PC-3 (cell line): Measurements from ENCODE around the gene MARCHF9. TPM values are rescaled to one million over a fixed set of nuclear protein-coding genes. Genes with fewer than 3 reads are reported as not detected.
A peak's percentile ranks its signal among the peaks of the same experiment; 100 is the strongest.

Experiments used
- ATAC-seq: fragments of 200-7000 bp; cut with Tn5 transposase; 2 replicates; pipeline ENCODE4 v1.9.1; 2020; ENCODE audit warnings: mild to moderate bottlenecking, moderate library complexity
- BruUV-seq: library from RNA; stranded (reverse); fragments of 400-500 nt; replicated peaks from 2 replicates; lab custom pipeline; 2021; lab: Mats Ljungman, UMichigan
- CTCF ChIA-PET: fragments of 300-600 bp; sonication (Branson Sonifier 250); formaldehyde crosslinking; loops from one replicate; lab custom pipeline; 2022; ENCODE audit warnings: antibody characterized with exemption; lab: Charles Lee
- POLR2A ChIA-PET: fragments of 300-600 bp; sonication (Branson Sonifier 250); formaldehyde crosslinking; loops from one replicate; lab custom pipeline; 2022; ENCODE audit warnings: antibody characterized with exemption; ENCODE audit not compliant: unreplicated experiment; lab: Charles Lee
- DNase-seq: peaks from one replicate; pipeline ENCODE4 v3.0.0-alpha.2; 2015
- H2AFZ ChIP-seq: fragments of 300-600 bp; sonication (generic); 2 replicates; pipeline ENCODE4 v1.6.0; 2016; ENCODE audit warnings: antibody characterized with exemption, low read length
- H3F3A ChIP-seq: fragments of 300-600 bp; sonication (generic); one replicate; pipeline ENCODE4 v1.6.0; 2017; ENCODE audit warnings: antibody characterized with exemption, low read length, control low read depth, mild to moderate bottlenecking; ENCODE audit not compliant: unreplicated experiment
- H3K27ac ChIP-seq: fragments of 300-600 bp; sonication (generic); 2 replicates; pipeline ENCODE4 v1.5.1; 2016; ENCODE audit warnings: mild to moderate bottlenecking, low read length
- H3K27me3 ChIP-seq: fragments of 300-600 bp; sonication (generic); 2 replicates; pipeline ENCODE4 v1.6.1; 2016; ENCODE audit warnings: low read length, mixed read lengths
- H3K36me3 ChIP-seq: fragments of 300-600 bp; sonication (generic); 2 replicates; pipeline ENCODE4 v1.6.1; 2016; ENCODE audit warnings: low read depth, mixed run types, low read length, mixed read lengths
- H3K4me1 ChIP-seq: fragments of 300-600 bp; sonication (generic); 2 replicates; pipeline ENCODE4 v1.5.1; 2016; ENCODE audit warnings: low read length; ENCODE audit not compliant: insufficient read depth
- H3K4me2 ChIP-seq: fragments of 300-600 bp; sonication (generic); 2 replicates; pipeline ENCODE4 v1.6.0; 2016; ENCODE audit warnings: low read length
- H3K4me3 ChIP-seq: fragments of 300-600 bp; sonication (generic); 2 replicates; pipeline ENCODE4 v1.5.1; 2016; ENCODE audit warnings: mild to moderate bottlenecking, low read length, mixed read lengths
- H3K79me2 ChIP-seq: fragments of 300-600 bp; sonication (generic); 2 replicates; pipeline ENCODE4 v1.6.1; 2017; ENCODE audit warnings: low read length, mixed read lengths
- H3K9ac ChIP-seq: fragments of 300-600 bp; sonication (generic); 2 replicates; pipeline ENCODE4 v1.6.0; 2016; ENCODE audit warnings: mild to moderate bottlenecking, low read length
- H3K9me2 ChIP-seq: fragments of 300-600 bp; sonication (generic); replicated peaks from 2 replicates; pipeline ENCODE4 v1.6.1; 2016; ENCODE audit warnings: mixed run types, low read length, mixed read lengths
- H3K9me3 ChIP-seq: fragments of 300-600 bp; sonication (generic); 2 replicates; pipeline ENCODE4 v1.6.1; 2016; ENCODE audit warnings: low read length, mixed read lengths
- H4K20me1 ChIP-seq: fragments of 300-600 bp; sonication (generic); 2 replicates; pipeline ENCODE4 v1.6.1; 2016; ENCODE audit warnings: low read length, mixed read lengths
- EZH2 ChIP-seq: fragments of 300-600 bp; sonication (generic); IDR thresholded peaks from one replicate; pipeline ENCODE4 v1.6.1; 2017; ENCODE audit warnings: antibody characterized with exemption, mild to moderate bottlenecking, low read length; ENCODE audit not compliant: unreplicated experiment
- EZH2phosphoT487 ChIP-seq: fragments of 300-600 bp; sonication (generic); IDR thresholded peaks from 2 replicates; pipeline ENCODE4 v1.6.1; 2018; ENCODE audit warnings: mild to moderate bottlenecking, antibody characterized with exemption, low read length, borderline replicate concordance
- intact Hi-C: fragments of 100-400 bp; cut with micrococcal nuclease; formaldehyde crosslinking; loops from 2 replicates; pipeline ENCODE4 v1.9.0; 2023
- total RNA-seq: library from RNA; depleted of rRNA; stranded (reverse); fragments of >200 nt; gene quantifications from 2 replicates; pipeline ENCODE4 v1.2.3, GENCODE V29; 2014
- TF ChIP-seq, protein P1 (sequence below): fragments of 300-600 bp; sonication (generic); conservative IDR thresholded peaks from 2 replicates; pipeline ENCODE4 v1.5.1; 2017; ENCODE audit warnings: antibody characterized with exemption, low read depth, mild to moderate bottlenecking, low read length

Gene MARCHF9
- total RNA-seq, 1 experiment from 2014 or later: 13.4 TPM

DNA sequence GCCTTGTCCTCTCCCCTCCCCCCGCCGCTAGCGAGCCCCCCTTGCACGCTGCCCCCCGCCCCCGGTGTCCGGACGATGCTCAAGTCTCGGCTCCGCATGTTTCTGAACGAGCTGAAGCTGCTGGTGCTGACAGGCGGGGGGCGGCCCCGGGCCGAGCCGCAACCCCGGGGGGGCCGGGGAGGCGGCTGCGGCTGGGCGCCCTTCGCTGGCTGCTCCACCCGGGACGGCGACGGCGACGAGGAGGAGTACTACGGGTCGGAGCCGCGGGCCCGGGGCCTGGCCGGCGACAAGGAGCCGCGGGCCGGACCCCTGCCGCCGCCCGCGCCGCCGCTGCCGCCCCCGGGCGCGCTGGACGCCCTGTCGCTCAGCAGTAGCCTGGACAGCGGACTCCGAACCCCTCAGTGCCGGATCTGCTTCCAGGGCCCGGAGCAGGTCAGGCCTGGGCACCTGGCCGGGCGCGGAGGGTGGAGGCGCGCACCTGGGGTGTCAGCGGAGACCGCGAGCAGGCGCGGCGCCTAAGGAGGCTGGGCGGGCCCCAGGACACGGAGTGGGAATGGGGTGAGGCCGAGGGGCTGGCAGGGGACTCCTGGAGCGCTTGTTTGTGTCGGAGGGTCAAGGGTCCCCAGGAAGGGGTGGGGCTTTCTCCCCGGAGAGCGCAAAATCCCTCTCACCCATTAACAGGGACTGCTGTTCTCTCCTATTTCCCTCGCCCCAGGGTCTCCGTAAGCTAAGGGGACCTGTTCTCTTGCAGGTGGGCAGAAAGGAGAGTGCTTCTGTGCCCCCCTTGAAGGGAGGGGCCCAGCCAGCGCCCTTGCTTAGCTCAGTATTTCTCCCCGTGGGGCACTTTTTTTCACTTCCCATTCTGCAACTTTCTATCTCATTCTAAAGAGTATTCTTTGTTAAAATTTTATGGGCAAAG lies 810 bp downstream of the MARCHF9 start:
- no peaks in the 10 kb centered on the region for H3K9me3 ChIP-seq
- no peaks in the 10 kb centered on the region for H4K20me1 ChIP-seq
- H3K79me2 ChIP-seq: peaks cover 19% of the 10 kb centered on the region
- DNase-seq (peak; percentile 22), ATAC-seq (peak; percentile 7)
- TF ChIP-seq EZH2phosphoT487: no peak
- TF ChIP-seq EZH2: no peak
- TF ChIP-seq, protein P1, sequence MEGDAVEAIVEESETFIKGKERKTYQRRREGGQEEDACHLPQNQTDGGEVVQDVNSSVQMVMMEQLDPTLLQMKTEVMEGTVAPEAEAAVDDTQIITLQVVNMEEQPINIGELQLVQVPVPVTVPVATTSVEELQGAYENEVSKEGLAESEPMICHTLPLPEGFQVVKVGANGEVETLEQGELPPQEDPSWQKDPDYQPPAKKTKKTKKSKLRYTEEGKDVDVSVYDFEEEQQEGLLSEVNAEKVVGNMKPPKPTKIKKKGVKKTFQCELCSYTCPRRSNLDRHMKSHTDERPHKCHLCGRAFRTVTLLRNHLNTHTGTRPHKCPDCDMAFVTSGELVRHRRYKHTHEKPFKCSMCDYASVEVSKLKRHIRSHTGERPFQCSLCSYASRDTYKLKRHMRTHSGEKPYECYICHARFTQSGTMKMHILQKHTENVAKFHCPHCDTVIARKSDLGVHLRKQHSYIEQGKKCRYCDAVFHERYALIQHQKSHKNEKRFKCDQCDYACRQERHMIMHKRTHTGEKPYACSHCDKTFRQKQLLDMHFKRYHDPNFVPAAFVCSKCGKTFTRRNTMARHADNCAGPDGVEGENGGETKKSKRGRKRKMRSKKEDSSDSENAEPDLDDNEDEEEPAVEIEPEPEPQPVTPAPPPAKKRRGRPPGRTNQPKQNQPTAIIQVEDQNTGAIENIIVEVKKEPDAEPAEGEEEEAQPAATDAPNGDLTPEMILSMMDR: no peak
- peak overlapping the region; percentile 78 for H2AFZ ChIP-seq
- intact Hi-C loops: no loop called here
- CTCF ChIA-PET: no interaction called here
- no peaks in the 10 kb centered on the region for H3K27me3 ChIP-seq
- peak overlapping the region; percentile 42 for H3K9ac ChIP-seq
- H3K4me3 ChIP-seq: peak overlapping the region; percentile 75
- peak overlapping the region; percentile 92 for H3K4me2 ChIP-seq
- H3K9me2 ChIP-seq: no peaks in the 10 kb centered on the region
- no peaks in the 10 kb centered on the region for H3F3A ChIP-seq
- BruUV-seq: no TSS peak
- POLR2A ChIA-PET: no interaction called here
- H3K27ac ChIP-seq: no peak overlapping the region
- peaks cover 31% of the 10 kb centered on the region for H3K4me1 ChIP-seq
- H3K36me3 ChIP-seq: peaks cover 4% of the 10 kb centered on the region; the same call in 1 of the 2 replicates

DNA sequence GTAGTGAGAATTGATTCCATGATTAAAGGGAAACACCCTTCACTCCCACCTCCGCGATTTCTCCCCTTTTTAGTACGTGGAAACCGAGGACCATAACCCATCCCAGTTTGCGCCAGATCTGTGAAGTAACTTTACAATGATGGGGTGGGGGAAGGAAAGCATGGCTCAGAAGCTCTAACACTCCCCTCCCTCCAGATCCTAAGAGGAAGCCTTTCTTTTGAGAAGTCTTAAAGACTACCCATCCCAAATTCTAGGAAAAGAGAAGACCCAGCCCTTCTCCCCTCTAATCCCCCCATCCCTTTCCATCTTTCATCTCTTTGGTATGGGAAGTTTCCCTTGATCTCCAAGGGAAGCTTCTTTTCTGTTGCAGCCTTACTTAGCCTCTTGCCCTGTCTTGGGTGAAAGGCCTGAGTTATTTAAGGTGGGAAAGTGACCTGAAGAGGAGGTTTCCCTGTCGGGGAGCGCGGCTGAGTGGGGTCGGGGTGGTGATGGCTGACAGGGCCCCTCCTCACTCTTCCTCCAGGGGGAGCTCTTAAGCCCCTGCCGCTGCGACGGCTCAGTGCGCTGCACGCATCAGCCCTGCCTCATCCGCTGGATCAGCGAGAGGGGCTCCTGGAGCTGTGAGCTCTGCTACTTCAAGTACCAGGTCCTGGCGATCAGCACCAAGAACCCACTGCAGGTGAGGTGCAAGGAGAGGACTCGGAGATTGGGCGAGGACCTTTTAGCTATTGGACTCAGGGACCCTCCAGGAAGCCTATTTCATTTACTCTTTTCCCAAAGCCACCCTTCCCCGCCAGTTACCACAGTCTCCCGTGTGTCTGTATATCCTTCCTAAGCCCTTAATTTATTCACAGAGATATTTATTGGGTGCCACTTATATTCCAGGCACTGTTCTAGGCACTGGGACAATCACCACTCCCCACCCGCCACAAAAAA lies 1.8 kb downstream of the MARCHF9 start:
- no peaks in the 10 kb centered on the region for H3K27me3 ChIP-seq
- H3K4me3 ChIP-seq: peak overlapping the region; percentile 75
- no peak overlapping the region for H2AFZ ChIP-seq
- ATAC-seq (no peak), DNase-seq (no peak)
- no peaks in the 10 kb centered on the region for H3K9me2 ChIP-seq
- BruUV-seq: no TSS peak
- ChIA-PET CTCF (no interaction called here), POLR2A (no interaction called here)
- H4K20me1 ChIP-seq: no peaks in the 10 kb centered on the region
- H3K27ac ChIP-seq: no peak overlapping the region
- intact Hi-C loops: no loop called here
- no peak overlapping the region for H3K9ac ChIP-seq
- no peaks in the 10 kb centered on the region for H3F3A ChIP-seq
- no peaks in the 10 kb centered on the region for H3K9me3 ChIP-seq
- peaks cover 9% of the 10 kb centered on the region for H3K79me2 ChIP-seq
- peaks cover 24% of the 10 kb centered on the region for H3K4me1 ChIP-seq
- H3K4me2 ChIP-seq: peak overlapping the region; percentile 92
- TF ChIP-seq EZH2phosphoT487: no peak
- TF ChIP-seq, protein P1: peak; percentile 59
- no peaks in the 10 kb centered on the region for H3K36me3 ChIP-seq
